T-cell (primary cell): ENCODE measurements around the gene VTI1A. TPM values are rescaled to one million over a fixed set of nuclear protein-coding genes. Genes with fewer than 3 reads are reported as not detected.

Experiments used
- ATAC-seq, 4 experiments: fragments of 200-7000 bp in 3 of 4; fragments of 150-1000 bp in 1 of 4; cut with Tn5 transposase; replicated peaks in 1 of 4; 1 replicate in 3 of 4; 2 replicates in 1 of 4; pipeline ENCODE4 v1.10.0; 2021; ENCODE audit warnings: moderate library complexity in 3 of 4, mild to moderate bottlenecking in 2 of 4, moderate number of reproducible peaks in 1 of 4
- CTCF ChIA-PET, 2 donors: fragments of 300-600 bp; sonication (Branson Sonifier 250); formaldehyde crosslinking; loops; one replicate each; lab custom pipeline; 2022; ENCODE audit warnings: antibody characterized with exemption in 2 of 2; lab: Charles Lee
- POLR2A ChIA-PET, 2 donors: fragments of 300-600 bp; sonication (Branson Sonifier 250); formaldehyde crosslinking; loops; one replicate each; lab custom pipeline; 2022; ENCODE audit warnings: antibody characterized with exemption in 2 of 2; lab: Charles Lee
- DNase-seq, 35 experiments: peaks; one replicate each; pipeline versions ENCODE4 v3.0.0 to v3.0.0-alpha.2; 2013 to 2023
- H3K27ac ChIP-seq: one replicate; pipeline ENCODE4 v1.5.1; 2013; ENCODE audit warnings: low read length
- H3K27me3 ChIP-seq, 2 experiments: replicated peaks in 1 of 2; 1 replicate in 1 of 2; 2 replicates in 1 of 2; pipeline versions ENCODE4 v1.6.1 to v1.7.0; 2013; ENCODE audit warnings: low read length in 1 of 2, mixed read lengths in 1 of 2; ENCODE audit not compliant: control insufficient read depth in 2 of 2, insufficient read depth in 2 of 2; ENCODE audit errors: extremely low read depth in 1 of 2
- H3K36me3 ChIP-seq, 2 donors: 1 replicate in 1 of 2; 2 replicates in 1 of 2; pipeline versions ENCODE4 v1.6.1 to v1.7.0; 2013; ENCODE audit warnings: low read length in 1 of 2; ENCODE audit not compliant: control insufficient read depth in 2 of 2, insufficient read depth in 1 of 2; ENCODE audit errors: extremely low read depth in 1 of 2
- H3K4me1 ChIP-seq, 2 experiments: 1 replicate in 1 of 2; 2 replicates in 1 of 2; pipeline versions ENCODE4 v1.6.1 to v1.7.0; 2013; ENCODE audit warnings: low read length in 2 of 2, mixed read lengths in 1 of 2; ENCODE audit not compliant: insufficient read depth in 2 of 2, control insufficient read depth in 1 of 2; ENCODE audit errors: extremely low read depth in 1 of 2
- H3K4me3 ChIP-seq, 2 donors: 1 replicate in 1 of 2; 2 replicates in 1 of 2; pipeline versions ENCODE4 v1.5.1 to v1.7.0; 2013; ENCODE audit warnings: mild to moderate bottlenecking in 2 of 2, low read length in 1 of 2, moderate library complexity in 1 of 2; ENCODE audit not compliant: control insufficient read depth in 1 of 2; ENCODE audit errors: extremely low read depth in 1 of 2
- H3K9me3 ChIP-seq: 2 replicates; pipeline ENCODE4 v1.7.0; 2013
- H3K27ac Mint-ChIP-seq, 2 donors: one replicate each; pipeline ENCODE4 v1.8.0; 2020 to 2021; ENCODE audit warnings: mild to moderate bottlenecking in 2 of 2, mixed read lengths in 2 of 2
- H3K27me3 Mint-ChIP-seq, 2 donors: one replicate each; pipeline ENCODE4 v1.8.0; 2021 to 2022; ENCODE audit warnings: mixed read lengths in 2 of 2
- H3K36me3 Mint-ChIP-seq: one replicate; pipeline ENCODE4 v1.8.0; 2021; ENCODE audit warnings: mixed read lengths
- H3K4me1 Mint-ChIP-seq, 3 donors: one replicate each; pipeline ENCODE4 v1.8.0; 2020 to 2022; ENCODE audit warnings: mixed read lengths in 3 of 3, mild to moderate bottlenecking in 1 of 3
- H3K4me3 Mint-ChIP-seq, 3 donors: one replicate each; pipeline ENCODE4 v1.8.0; 2020 to 2022; ENCODE audit warnings: mild to moderate bottlenecking in 3 of 3, mixed read lengths in 3 of 3, moderate library complexity in 3 of 3
- H3K9me3 Mint-ChIP-seq, 3 donors: one replicate each; pipeline ENCODE4 v1.8.0; 2020 to 2022; ENCODE audit warnings: mixed read lengths in 3 of 3
- WGBS: methylation state at CpG from one replicate; pipeline ENCODE4 v1.1.5; 2013; ENCODE audit warnings: missing lambda C conversion rate; ENCODE audit not compliant: insufficient coverage; 5-methylcytosine and 5-hydroxymethylcytosine counted together
- total RNA-seq, 35 experiments: library from RNA in 6 of 35; stranded (reverse) in 6 of 35; fragments of 120-200 nt in 1 of 35; gene quantifications; one replicate each; pipeline versions ENCODE4 v1.2.1 to v1.2.4 and lab custom pipeline; 2013 to 2026

The VTI1A gene
- total RNA-seq, 5 donors from 2014 or later (not counting 1 experiment from before 2014, with no cell fraction given), result 41.3 to 53.6 (median 43.5) TPM

DNA sequence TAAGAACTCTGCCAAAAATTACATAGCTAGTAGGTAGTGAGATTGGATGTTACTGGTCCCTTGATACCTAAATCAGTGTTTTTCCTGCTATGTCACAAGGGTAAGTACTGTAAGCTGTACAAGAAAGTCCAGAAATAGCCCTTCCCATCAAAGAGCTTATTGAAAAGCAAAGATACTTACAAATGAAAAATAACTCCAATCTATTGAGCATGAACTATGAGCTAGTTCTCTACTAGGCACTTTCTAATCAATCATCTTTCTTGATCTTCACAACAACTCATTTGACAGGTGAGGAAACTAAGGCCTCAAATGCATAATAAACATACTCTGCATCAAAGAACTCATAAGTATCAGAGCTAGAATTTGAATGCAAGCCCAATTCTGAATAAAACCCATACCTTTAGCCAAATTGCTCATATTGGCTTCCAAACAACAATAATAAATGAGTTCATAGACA is 253.2 kb downstream of the VTI1A start:
- ChIA-PET POLR2A (interaction anchor here (0.5 to 0.7 kb wide), 3 partner anchors 15 to 1213 kb away, joined by 3 to 13 read pairs (median 4); no protein-coding TSS in a partner anchor), CTCF (interaction anchor here (0.6 to 0.9 kb wide), 3 partner anchors 16 to 133 kb away, joined by 3 to 4 read pairs (median 4); no protein-coding TSS in a partner anchor)
- Mint-ChIP-seq H3K27ac (no peak overlapping the region), H3K4me3 (no peak overlapping the region), H3K27me3 (no peaks in the 10 kb centered on the region), H3K36me3 (peaks cover 32% of the 10 kb centered on the region), H3K4me1 (no peaks in the 10 kb centered on the region), H3K9me3 (no peaks in the 10 kb centered on the region)
- Histone ChIP-seq H3K36me3 (no peaks in the 10 kb centered on the region), H3K4me1 (no peaks in the 10 kb centered on the region), H3K4me3 (no peak overlapping the region), H3K9me3 (no peaks in the 10 kb centered on the region), H3K27ac (no peak overlapping the region), H3K27me3 (no peaks in the 10 kb centered on the region)
- ATAC-seq (no peak), DNase-seq (no peak)

- no peaks in the 10 kb centered on the region for H3K9me3 ChIP-seq
- no peak overlapping the region for H3K4me3 Mint-ChIP-seq
- no peak for ATAC-seq
These were observed 254.3 kb downstream of the VTI1A start for GRCh38 chr10:112701211-112701877.

DNA sequence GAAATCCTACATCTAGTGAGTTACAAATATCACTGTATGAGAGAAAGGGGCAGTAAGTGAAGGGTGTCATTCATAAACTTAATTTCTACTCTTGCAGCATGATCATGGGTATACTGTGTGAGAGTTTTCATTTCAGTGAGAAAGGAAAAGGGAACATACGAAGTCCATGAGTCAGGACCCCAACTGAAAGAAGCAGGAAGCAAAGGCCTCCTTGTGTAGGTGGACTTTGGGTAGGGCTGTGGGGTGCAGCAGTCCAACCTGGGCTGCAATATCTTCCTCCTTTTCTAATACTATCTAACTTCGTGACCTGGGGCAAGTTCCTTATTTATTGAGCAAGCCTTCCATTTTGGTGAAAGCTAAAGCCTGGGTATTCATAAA is 254.9 kb downstream of the VTI1A start:
- DNase-seq (no peak), ATAC-seq (no peak)
- no peak overlapping the region for H3K4me3 ChIP-seq
- no peak overlapping the region for H3K27ac ChIP-seq
- WGBS, result no CpG with 5 or more reads among the region's 2 CpGs
- Mint-ChIP-seq H3K27ac (no peak overlapping the region), H3K9me3 (no peaks in the 10 kb centered on the region), H3K4me3 (no peak overlapping the region), H3K4me1 (peaks cover 2 to 10% (median 5%) of the 10 kb centered on the region in 3 donors), H3K36me3 (peaks cover 31% of the 10 kb centered on the region), H3K27me3 (no peaks in the 10 kb centered on the region)
- POLR2A ChIA-PET, result no interaction called here
- CTCF ChIA-PET, result no interaction called here
- H3K4me1 ChIP-seq, result peaks cover 0 to 3% of the 10 kb centered on the region in 2 experiments
- H3K36me3 ChIP-seq, result no peaks in the 10 kb centered on the region
- no peaks in the 10 kb centered on the region for H3K9me3 ChIP-seq
- H3K27me3 ChIP-seq, result no peaks in the 10 kb centered on the region

More at GRCh38 chr10:112701211-112701877, 254.3 kb downstream of the VTI1A start:
- Histone ChIP-seq H3K36me3 (no peaks in the 10 kb centered on the region), H3K4me1 (peaks cover 0 to 1% of the 10 kb centered on the region in 2 experiments), H3K4me3 (no peak overlapping the region), H3K27me3 (no peaks in the 10 kb centered on the region), H3K27ac (no peak overlapping the region)
- H3K36me3 Mint-ChIP-seq, result peaks cover 37% of the 10 kb centered on the region
- no peaks in the 10 kb centered on the region for H3K27me3 Mint-ChIP-seq
- no peak for DNase-seq
- POLR2A ChIA-PET, result interaction anchor here in 1 of 2 donors (0.7 kb wide), 1 partner anchor 588 kb away, joined by 3 read pairs; no protein-coding TSS in a partner anchor
- H3K4me1 Mint-ChIP-seq, result peaks cover 2 to 6% (median 2%) of the 10 kb centered on the region in 3 donors
- WGBS, result 100% methylated on average over 2 of the region's 4 CpGs
- CTCF ChIA-PET, result no interaction called here
- no peak overlapping the region for H3K27ac Mint-ChIP-seq
- H3K9me3 Mint-ChIP-seq, result no peaks in the 10 kb centered on the region

- POLR2A ChIA-PET, result no interaction called here
- WGBS, result 68% methylated on average over 4 of the region's 6 CpGs
- H3K36me3 ChIP-seq, result no peaks in the 10 kb centered on the region
- ATAC-seq (peak in 2 of 4 experiments; percentile 27 to 29), DNase-seq (peak in 2 of 35 experiments; percentile 0 to 3)
- H3K9me3 Mint-ChIP-seq, result no peaks in the 10 kb centered on the region
- no peaks in the 10 kb centered on the region for H3K27me3 Mint-ChIP-seq
- H3K36me3 Mint-ChIP-seq, result peaks cover 26% of the 10 kb centered on the region
- no peaks in the 10 kb centered on the region for H3K27me3 ChIP-seq
- H3K27ac ChIP-seq, result no peak overlapping the region
- no peak overlapping the region for H3K4me3 ChIP-seq
- no peaks in the 10 kb centered on the region for H3K9me3 ChIP-seq
- H3K4me3 Mint-ChIP-seq, result no peak overlapping the region
- H3K27ac Mint-ChIP-seq, result no peak overlapping the region
- H3K4me1 Mint-ChIP-seq, result peaks cover 2 to 10% (median 5%) of the 10 kb centered on the region in 3 donors
- H3K4me1 ChIP-seq, result peaks cover 0 to 3% of the 10 kb centered on the region in 2 experiments
- CTCF ChIA-PET, result no interaction called here
These were observed 259.6 kb downstream of the VTI1A start for GRCh38 chr10:112706577-112706976.

GRCh38 chr10:112708461-112708860 is 261.4 kb downstream of the VTI1A start:
- no peak for DNase-seq
- peaks cover 0 to 3% of the 10 kb centered on the region in 2 donors for H3K36me3 ChIP-seq
- H3K27ac Mint-ChIP-seq, result no peak overlapping the region
- ChIA-PET CTCF (interaction anchor here in 1 of 2 donors (0.5 to 0.7 kb wide), 2 partner anchors 35 to 675 kb away, joined by 3 to 7 read pairs; no protein-coding TSS in a partner anchor), POLR2A (no interaction called here)
- H3K27me3 ChIP-seq, result no peaks in the 10 kb centered on the region
- H3K9me3 Mint-ChIP-seq, result no peaks in the 10 kb centered on the region
- no peak overlapping the region for H3K4me3 ChIP-seq
- peaks cover 2 to 10% (median 5%) of the 10 kb centered on the region in 3 donors for H3K4me1 Mint-ChIP-seq
- H3K4me3 Mint-ChIP-seq, result no peak overlapping the region
- H3K4me1 ChIP-seq, result peaks cover 0 to 3% of the 10 kb centered on the region in 2 experiments
- no CpG with 5 or more reads among the region's 5 CpGs for WGBS
- peaks cover 33% of the 10 kb centered on the region for H3K36me3 Mint-ChIP-seq
- H3K27ac ChIP-seq, result no peak overlapping the region
- no peak for ATAC-seq
- no peaks in the 10 kb centered on the region for H3K9me3 ChIP-seq
- H3K27me3 Mint-ChIP-seq, result no peaks in the 10 kb centered on the region

GRCh38 chr10:112710528-112710927 is 263.5 kb downstream of the VTI1A start:
- Histone ChIP-seq H3K4me3 (no peak overlapping the region), H3K4me1 (peaks cover 0 to 3% of the 10 kb centered on the region in 2 experiments), H3K27me3 (no peaks in the 10 kb centered on the region), H3K36me3 (peaks cover 0 to 5% of the 10 kb centered on the region in 2 donors), H3K9me3 (no peaks in the 10 kb centered on the region), H3K27ac (no peak overlapping the region)
- Mint-ChIP-seq H3K9me3 (no peaks in the 10 kb centered on the region), H3K4me3 (no peak overlapping the region), H3K27me3 (no peaks in the 10 kb centered on the region), H3K36me3 (peaks cover 48% of the 10 kb centered on the region), H3K4me1 (peaks cover 2 to 10% (median 3%) of the 10 kb centered on the region in 3 donors), H3K27ac (no peak overlapping the region)
- ChIA-PET CTCF (interaction anchor here in 1 of 2 donors (1.1 kb wide), 1 partner anchor 10 kb away, joined by 5 read pairs; no protein-coding TSS in a partner anchor), POLR2A (no interaction called here)
- 90% methylated on average over 2 of the region's 2 CpGs for WGBS
- no peak for ATAC-seq
- no peak for DNase-seq
